Right lobe of liver (tissue), 6 donors: ENCODE results near the gene NEURL3. TPM values are rescaled to one million over a fixed set of nuclear protein-coding genes. Genes with fewer than 3 reads are reported as not detected.

Source experiments
- ATAC-seq, 4 donors: fragments of 200-7000 bp; cut with Tn5 transposase; one replicate each; pipeline ENCODE4 v1.9.1; 2020; ENCODE audit warnings: mild to moderate bottlenecking in 4 of 4, moderate library complexity in 4 of 4
- DNase-seq, 3 donors: peaks; one replicate each; pipeline ENCODE4 v3.0.0-alpha.2; 2020
- H3K27ac ChIP-seq, 3 donors: fragments of 200-600 bp; one replicate each; pipeline ENCODE4 v1.8.0; 2022
- H3K27me3 ChIP-seq, 2 donors: fragments of 200-600 bp; one replicate each; pipeline ENCODE4 v1.8.0; 2022
- H3K36me3 ChIP-seq, 4 donors: fragments of 200-600 bp; sonication (generic) in 1 of 4; one replicate each; pipeline versions ENCODE4 v1.5.1 to v1.8.0; 2017 to 2022; ENCODE audit warnings: control low read depth in 1 of 4
- H3K4me1 ChIP-seq, 4 donors: fragments of 200-600 bp; sonication (generic) in 1 of 4; one replicate each; pipeline versions ENCODE4 v1.5.1 to v1.8.0; 2017 to 2022; ENCODE audit warnings: control low read depth in 1 of 4
- H3K4me3 ChIP-seq, 3 donors: fragments of 200-600 bp; one replicate each; pipeline ENCODE4 v1.8.0; 2022
- H3K9me3 ChIP-seq, 4 donors: fragments of 200-600 bp; sonication (generic) in 1 of 4; one replicate each; pipeline versions ENCODE4 v1.5.1 to v1.8.0; 2017 to 2022; ENCODE audit warnings: control low read depth in 1 of 4
- POLR2A ChIP-seq: fragments of 450-650 bp; IDR thresholded peaks from one replicate; pipeline ENCODE4 v1.6.1; 2017; ENCODE audit warnings: antibody characterized with exemption, mild to moderate bottlenecking
- WGBS: methylation state at CpG from one replicate; pipeline ENCODE4 v1.1.6; 2018; ENCODE audit warnings: low coverage, low lambda C conversion rate; ENCODE audit not compliant: insufficient coverage; ENCODE audit errors: missing lambda C conversion rate; 5-methylcytosine and 5-hydroxymethylcytosine counted together
- intact Hi-C, 2 donors: fragments of 100-400 bp; cut with DNase I; formaldehyde crosslinking; loops; one replicate each; pipeline versions ENCODE4 v1.11.2 to v1.14.1; 2022
- total RNA-seq, 6 experiments: library from RNA; depleted of rRNA in 2 of 6; stranded (reverse); fragments of >200 nt in 2 of 6; fragmentation: NEBNext Ultra II Directional in 3 of 6; extraction: Animal tissue kit (Norgen Biotek cat#: 25700) in 3 of 6; gene quantifications; one replicate each; pipeline versions ENCODE4 v1.1.0 to v1.2.4, GENCODE V29; 2016 to 2023
- TF ChIP-seq, protein P1 (sequence below), 4 donors: fragments of 200-600 bp in 3 of 4; fragments of 450-650 bp in 1 of 4; IDR thresholded peaks; one replicate each; pipeline versions ENCODE4 v1.5.1 to v1.8.0; 2016 to 2022; ENCODE audit warnings: antibody characterized with exemption in 4 of 4, mild to moderate bottlenecking in 2 of 4
- donor health status: DM: no; HTN: yes; CAD: no.
- donor health status: DM: no; HTN: no; CAD: no.
- donor health status: DM: no; HTN: no; CAD: no.
- donor health status: DM: no; HTN: yes; CAD: no.
- donor health status: DM: no; HTN: yes; CAD: no.

NEURL3 gene
- total RNA-seq, 6 experiments from 2014 or later = 0.23 to 3.0 (median 1.4) TPM

DNA sequence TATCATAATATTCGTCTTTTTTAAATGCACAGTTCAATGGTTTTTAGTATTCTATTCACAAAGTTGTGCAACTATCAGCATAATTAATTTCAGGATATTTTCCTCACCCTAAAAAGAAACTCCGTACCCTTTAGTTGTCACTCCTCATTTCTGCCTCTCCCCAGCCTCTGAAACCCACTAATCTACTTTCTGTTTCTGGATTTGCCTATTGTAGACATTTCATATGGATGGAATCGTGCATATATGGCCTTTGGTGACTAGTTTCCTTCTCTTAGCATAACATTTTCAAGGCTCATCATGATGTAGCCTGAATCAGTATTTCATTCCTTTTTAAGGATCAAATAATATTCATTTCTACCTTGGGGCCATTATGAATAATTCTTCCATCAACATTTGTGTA, 18.5 kb downstream of the NEURL3 start:
- no peaks in the 10 kb centered on the region for H3K4me1 ChIP-seq
- no peaks in the 10 kb centered on the region for H3K27me3 ChIP-seq
- peak overlapping the region in 2 of 3 donors; percentile 43 to 52 for H3K4me3 ChIP-seq
- no peak for TF ChIP-seq POLR2A
- TF ChIP-seq, protein P1, sequence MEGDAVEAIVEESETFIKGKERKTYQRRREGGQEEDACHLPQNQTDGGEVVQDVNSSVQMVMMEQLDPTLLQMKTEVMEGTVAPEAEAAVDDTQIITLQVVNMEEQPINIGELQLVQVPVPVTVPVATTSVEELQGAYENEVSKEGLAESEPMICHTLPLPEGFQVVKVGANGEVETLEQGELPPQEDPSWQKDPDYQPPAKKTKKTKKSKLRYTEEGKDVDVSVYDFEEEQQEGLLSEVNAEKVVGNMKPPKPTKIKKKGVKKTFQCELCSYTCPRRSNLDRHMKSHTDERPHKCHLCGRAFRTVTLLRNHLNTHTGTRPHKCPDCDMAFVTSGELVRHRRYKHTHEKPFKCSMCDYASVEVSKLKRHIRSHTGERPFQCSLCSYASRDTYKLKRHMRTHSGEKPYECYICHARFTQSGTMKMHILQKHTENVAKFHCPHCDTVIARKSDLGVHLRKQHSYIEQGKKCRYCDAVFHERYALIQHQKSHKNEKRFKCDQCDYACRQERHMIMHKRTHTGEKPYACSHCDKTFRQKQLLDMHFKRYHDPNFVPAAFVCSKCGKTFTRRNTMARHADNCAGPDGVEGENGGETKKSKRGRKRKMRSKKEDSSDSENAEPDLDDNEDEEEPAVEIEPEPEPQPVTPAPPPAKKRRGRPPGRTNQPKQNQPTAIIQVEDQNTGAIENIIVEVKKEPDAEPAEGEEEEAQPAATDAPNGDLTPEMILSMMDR (IDR thresholded peaks at IDR 0.05) = no peak
- no peaks in the 10 kb centered on the region for H3K36me3 ChIP-seq
- DNase-seq (no peak), ATAC-seq (no peak)
- H3K27ac ChIP-seq = peak overlapping the region; percentile 46 to 79 (median 67)
- intact Hi-C loops = no loop called here
- H3K9me3 ChIP-seq = no peaks in the 10 kb centered on the region
- 38% methylated on average over 3 of the region's 3 CpGs for WGBS

DNA sequence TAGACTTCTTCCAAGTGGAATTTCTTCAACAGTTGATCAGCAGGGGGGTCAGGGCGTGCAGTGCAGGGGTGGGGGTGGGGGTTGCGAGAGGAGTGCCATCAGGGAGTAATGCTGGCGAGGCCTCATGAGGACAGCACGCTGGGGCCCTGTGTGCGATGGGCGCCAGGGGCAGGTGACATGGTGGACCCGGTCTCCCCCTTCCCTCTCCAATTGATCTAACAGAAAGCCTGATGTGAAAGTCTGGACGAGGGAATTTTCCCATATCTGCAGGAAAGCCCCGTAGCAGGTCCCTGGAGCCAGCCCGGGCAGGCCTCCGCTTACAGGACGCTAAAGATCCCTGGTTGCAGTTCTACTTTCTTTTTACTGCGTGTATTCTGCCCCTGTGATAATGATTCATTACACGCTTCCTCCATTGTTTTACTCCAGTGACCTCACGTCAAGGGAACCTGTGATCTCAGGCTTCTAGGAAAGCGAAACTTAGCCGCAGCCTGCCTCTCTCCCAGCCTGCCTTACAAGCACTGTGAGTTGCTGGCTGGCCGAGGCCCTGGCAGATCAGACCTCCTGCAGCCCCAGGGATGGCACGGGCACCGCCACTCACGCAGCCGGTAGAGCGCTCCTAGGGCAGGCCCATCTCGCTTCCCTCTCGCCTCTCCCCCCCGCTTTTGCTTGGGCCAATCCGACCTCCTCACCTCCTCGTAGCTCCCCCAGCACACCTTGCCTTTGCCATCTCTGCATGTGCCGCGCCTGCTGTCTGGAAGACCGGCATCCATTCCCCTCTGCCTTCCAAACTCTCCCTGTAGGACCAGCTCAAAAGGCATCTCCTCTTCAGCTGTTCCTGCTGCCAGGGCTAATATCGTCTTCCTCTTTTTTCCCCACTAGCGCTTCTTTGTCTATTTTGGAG, 19.2 kb downstream of the NEURL3 start:
- ATAC-seq = peak; percentile 92 to 96 (median 96)
- Histone ChIP-seq H3K36me3 (no peaks in the 10 kb centered on the region), H3K27ac (peak overlapping the region; percentile 46 to 79 (median 67)), H3K4me1 (no peaks in the 10 kb centered on the region), H3K27me3 (no peaks in the 10 kb centered on the region), H3K9me3 (no peaks in the 10 kb centered on the region), H3K4me3 (peak overlapping the region; percentile 23 to 52 (median 43))
- intact Hi-C loops = no loop called here
- TF ChIP-seq, protein P1 (IDR thresholded peaks at IDR 0.05) = no peak
- peak; percentile 46 for TF ChIP-seq POLR2A
- DNase-seq = peak; percentile 71 to 79 (median 76)
- 22% methylated on average over 21 of the region's 33 CpGs for WGBS

DNA sequence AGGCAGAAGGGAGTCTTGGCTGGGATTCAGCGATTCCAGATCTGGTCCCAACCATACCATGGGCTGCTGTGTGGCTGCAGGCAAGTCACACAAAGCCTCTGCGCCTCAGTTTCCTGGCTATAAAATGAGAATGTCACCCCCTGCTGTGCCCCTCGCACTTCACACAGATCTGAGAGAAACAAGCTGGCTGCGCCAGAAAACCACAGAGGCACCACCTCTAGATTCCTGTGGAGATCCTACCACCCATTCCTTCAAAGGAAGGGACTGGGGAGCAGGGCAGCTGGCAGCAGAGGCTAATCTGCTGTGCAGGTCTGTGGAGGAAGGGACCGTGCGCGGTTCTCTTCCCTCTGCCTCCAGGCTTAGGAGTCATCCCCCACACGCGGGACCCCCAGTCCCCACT, 19.8 kb downstream of the NEURL3 start:
- H3K4me3 ChIP-seq = no peak overlapping the region
- no peaks in the 10 kb centered on the region for H3K36me3 ChIP-seq
- no peaks in the 10 kb centered on the region for H3K4me1 ChIP-seq
- intact Hi-C loops = no loop called here
- WGBS = 71% methylated on average over 3 of the region's 9 CpGs
- DNase-seq (no peak), ATAC-seq (peak in 3 of 4 donors; percentile 7 to 13 (median 12))
- TF ChIP-seq, protein P1 (IDR thresholded peaks at IDR 0.05) = no peak
- no peak for TF ChIP-seq POLR2A
- H3K9me3 ChIP-seq = no peaks in the 10 kb centered on the region
- no peaks in the 10 kb centered on the region for H3K27me3 ChIP-seq
- peak overlapping the region; percentile 46 to 79 (median 67) for H3K27ac ChIP-seq

DNA sequence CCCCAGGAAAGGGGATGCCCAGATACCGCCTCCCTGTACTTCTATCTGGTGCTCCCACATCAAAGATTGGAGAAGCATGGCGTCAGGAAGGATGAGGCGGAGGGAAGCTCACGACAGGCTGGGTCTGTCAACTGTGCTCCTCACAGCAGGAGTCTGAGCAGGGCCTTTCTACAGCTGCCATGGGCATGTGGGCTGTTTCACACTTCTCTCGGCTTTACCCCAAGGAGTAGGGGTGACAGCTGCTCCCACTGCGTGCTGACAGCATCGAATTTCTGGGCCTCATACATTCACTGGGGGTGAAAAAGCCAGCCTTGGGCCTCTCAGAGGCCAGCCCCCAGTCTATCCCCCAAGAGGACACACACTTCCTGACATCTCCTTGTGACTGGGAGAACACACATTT, 21.1 kb downstream of the NEURL3 start:
- no peaks in the 10 kb centered on the region for H3K9me3 ChIP-seq
- TF ChIP-seq, protein P1 (IDR thresholded peaks at IDR 0.05) = no peak
- TF ChIP-seq POLR2A = no peak
- ATAC-seq (no peak), DNase-seq (no peak)
- WGBS = 83% methylated on average over 1 of the region's 7 CpGs
- H3K27ac ChIP-seq = no peak overlapping the region
- no peaks in the 10 kb centered on the region for H3K4me1 ChIP-seq
- H3K27me3 ChIP-seq = no peaks in the 10 kb centered on the region
- no peaks in the 10 kb centered on the region for H3K36me3 ChIP-seq
- intact Hi-C loops = no loop called here
- no peak overlapping the region for H3K4me3 ChIP-seq
